ENCODE data around the gene SLX1A.
"Not testable (repeated sequence)": the region's sequence is repeated elsewhere in the genome, so short reads cannot be mapped to it uniquely, and the experiment has no call there.

SLX1A gene

DNA sequence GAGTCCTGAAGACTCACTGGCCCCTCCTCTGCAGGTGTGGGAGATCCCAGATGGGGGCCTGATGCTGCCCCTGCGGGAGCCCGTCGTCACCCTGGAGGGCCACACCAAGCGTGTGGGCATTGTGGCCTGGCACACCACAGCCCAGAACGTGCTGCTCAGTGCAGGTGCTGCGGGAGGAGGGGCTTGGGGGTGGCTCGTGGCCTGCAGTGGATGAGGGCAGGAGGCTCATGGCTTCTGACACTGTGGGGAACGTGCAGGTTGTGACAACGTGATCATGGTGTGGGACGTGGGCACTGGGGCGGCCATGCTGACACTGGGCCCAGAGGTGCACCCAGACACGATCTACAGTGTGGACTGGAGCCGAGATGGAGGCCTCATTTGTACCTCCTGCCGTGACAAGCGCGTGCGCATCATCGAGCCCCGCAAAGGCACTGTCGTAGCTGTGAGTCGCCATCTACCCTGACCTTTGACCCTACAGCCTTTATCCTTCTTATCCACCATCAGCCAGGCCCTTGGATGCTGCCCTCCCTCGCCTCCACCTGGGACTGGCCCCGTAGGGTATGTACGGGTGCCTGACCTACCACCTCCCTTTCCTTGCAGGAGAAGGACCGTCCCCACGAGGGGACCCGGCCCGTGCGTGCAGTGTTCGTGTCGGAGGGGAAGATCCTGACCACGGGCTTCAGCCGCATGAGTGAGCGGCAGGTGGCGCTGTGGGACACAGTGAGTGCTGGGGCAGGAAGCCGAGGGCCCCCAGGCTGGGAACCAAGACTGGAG lies 6.7 kb upstream of the SLX1A start:
- peak; percentile 89 to 92 (median 91) for DNase-seq
- ATAC-seq (replicated peaks): peak; percentile 25
- Mint-ChIP-seq H3K27me3 (no peaks in the 10 kb centered on the region), H3K36me3 (ENCODE audit: insufficient read depth) (peaks cover 63% of the 10 kb centered on the region), H3K4me3 (peak overlapping the region; percentile 93 to 98), H3K9me3 (no peaks in the 10 kb centered on the region), H3K27ac (peak overlapping the region; percentile 89 to 95), H3K4me1 (ENCODE audit: low read depth in 2 of 2) (peaks cover 28 to 39% of the 10 kb centered on the region in 2 donors)

DNA sequence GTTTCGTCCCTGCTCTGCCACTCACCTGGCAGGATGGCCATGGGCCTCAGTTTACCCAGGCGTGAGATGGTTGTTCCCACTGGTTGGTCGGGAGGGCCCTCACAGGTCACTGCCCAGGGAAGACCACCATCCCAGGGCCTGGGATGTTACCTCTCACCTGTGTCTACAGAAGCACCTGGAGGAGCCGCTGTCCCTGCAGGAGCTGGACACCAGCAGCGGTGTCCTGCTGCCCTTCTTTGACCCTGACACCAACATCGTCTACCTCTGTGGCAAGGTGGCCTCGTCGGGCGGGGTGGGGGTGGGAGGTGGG lies 6.2 kb upstream of the SLX1A start:
- Mint-ChIP-seq H3K27me3 (no peaks in the 10 kb centered on the region), H3K36me3 (ENCODE audit: insufficient read depth) (peaks cover 57% of the 10 kb centered on the region), H3K4me3 (peak overlapping the region; percentile 93 to 98), H3K27ac (peak overlapping the region; percentile 89 to 95), H3K4me1 (ENCODE audit: low read depth in 2 of 2) (peaks cover 23 to 34% of the 10 kb centered on the region in 2 donors), H3K9me3 (no peaks in the 10 kb centered on the region)
- ATAC-seq (replicated peaks): no peak
- no peak for DNase-seq

DNA sequence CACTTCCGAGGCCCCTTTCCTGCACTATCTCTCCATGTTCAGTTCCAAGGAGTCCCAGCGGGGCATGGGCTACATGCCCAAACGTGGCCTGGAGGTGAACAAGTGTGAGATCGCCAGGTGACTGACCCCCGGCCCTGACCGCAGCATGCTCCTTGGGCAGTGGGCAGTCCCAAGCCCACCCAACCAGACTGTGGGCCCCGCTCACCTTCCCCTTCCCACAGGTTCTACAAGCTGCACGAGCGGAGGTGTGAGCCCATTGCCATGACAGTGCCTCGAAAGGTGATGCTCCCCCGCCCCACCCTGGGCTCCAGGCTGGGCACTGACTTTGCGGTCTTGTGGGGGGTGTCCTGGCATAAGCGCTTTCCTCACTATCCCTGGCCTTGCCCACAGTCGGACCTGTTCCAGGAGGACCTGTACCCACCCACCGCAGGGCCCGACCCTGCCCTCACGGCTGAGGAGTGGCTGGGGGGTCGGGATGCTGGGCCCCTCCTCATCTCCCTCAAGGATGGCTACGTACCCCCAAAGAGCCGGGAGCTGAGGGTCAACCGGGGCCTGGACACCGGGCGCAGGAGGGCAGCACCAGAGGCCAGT lies 5.6 kb upstream of the SLX1A start:
- Mint-ChIP-seq H3K36me3 (ENCODE audit: insufficient read depth) (peaks cover 53% of the 10 kb centered on the region), H3K27me3 (no peaks in the 10 kb centered on the region), H3K4me1 (ENCODE audit: low read depth in 2 of 2) (peaks cover 23 to 30% of the 10 kb centered on the region in 2 donors), H3K4me3 (peak overlapping the region; percentile 38 to 93), H3K9me3 (no peaks in the 10 kb centered on the region), H3K27ac (peak overlapping the region; percentile 28 to 95)
- ATAC-seq (replicated peaks) (no peak), DNase-seq (no peak)

DNA sequence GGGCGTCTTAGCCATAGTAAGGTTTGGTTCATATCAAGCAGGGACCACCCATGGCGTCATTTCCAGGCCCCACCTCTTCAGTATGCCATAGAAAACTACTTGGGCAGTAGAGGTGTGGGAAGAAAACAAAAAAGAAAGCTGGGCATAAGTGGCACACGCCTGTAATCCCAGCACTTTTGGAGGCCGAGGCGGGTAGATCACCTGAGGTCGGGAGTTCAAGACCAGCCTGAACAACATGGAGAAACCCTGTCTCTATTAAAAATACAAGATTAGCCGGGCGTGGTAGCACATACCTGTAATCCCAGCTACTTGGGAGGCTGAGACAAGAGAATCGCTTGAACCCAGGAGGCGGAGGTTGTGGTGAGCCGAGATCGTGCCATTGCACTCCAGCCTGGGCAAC lies 2.5 kb upstream of the SLX1A start:
- H3K27ac Mint-ChIP-seq; ATAC-seq (replicated peaks); DNase-seq; H3K27me3 Mint-ChIP-seq; H3K4me3 Mint-ChIP-seq; H3K9me3 Mint-ChIP-seq: not testable (repeated sequence)
- peaks cover 23% of the 10 kb centered on the region for H3K36me3 Mint-ChIP-seq (ENCODE audit: insufficient read depth)
- peaks cover 10 to 15% of the 10 kb centered on the region in 2 donors for H3K4me1 Mint-ChIP-seq (ENCODE audit: low read depth in 2 of 2)

DNA sequence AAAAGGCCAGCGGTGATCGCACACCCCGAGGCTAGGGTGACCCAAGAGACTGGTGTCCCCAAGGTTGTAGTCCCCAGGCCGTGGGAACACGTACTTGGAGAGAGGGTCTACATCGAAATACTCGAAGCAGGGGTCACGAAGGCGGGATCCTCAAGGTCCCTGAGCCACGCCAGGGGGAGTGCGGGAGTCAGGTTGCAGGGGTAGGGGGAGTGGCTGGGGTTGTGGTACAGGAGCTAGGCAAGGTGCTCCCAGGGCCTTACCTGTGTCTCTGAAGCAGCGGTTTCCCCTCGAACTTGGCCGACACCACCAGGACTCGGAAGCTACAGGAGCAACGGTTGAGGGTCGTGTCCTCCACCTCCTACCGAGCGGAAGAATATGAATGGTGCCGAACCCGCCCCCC lies 577 bp upstream of the SLX1A start:
- not testable (repeated sequence) for H3K36me3 Mint-ChIP-seq (ENCODE audit: insufficient read depth); H3K4me3 Mint-ChIP-seq; H3K9me3 Mint-ChIP-seq; H3K27ac Mint-ChIP-seq; DNase-seq; H3K27me3 Mint-ChIP-seq; H3K4me1 Mint-ChIP-seq (ENCODE audit: low read depth in 2 of 2)
- peak; percentile 8 for ATAC-seq (replicated peaks)

DNA sequence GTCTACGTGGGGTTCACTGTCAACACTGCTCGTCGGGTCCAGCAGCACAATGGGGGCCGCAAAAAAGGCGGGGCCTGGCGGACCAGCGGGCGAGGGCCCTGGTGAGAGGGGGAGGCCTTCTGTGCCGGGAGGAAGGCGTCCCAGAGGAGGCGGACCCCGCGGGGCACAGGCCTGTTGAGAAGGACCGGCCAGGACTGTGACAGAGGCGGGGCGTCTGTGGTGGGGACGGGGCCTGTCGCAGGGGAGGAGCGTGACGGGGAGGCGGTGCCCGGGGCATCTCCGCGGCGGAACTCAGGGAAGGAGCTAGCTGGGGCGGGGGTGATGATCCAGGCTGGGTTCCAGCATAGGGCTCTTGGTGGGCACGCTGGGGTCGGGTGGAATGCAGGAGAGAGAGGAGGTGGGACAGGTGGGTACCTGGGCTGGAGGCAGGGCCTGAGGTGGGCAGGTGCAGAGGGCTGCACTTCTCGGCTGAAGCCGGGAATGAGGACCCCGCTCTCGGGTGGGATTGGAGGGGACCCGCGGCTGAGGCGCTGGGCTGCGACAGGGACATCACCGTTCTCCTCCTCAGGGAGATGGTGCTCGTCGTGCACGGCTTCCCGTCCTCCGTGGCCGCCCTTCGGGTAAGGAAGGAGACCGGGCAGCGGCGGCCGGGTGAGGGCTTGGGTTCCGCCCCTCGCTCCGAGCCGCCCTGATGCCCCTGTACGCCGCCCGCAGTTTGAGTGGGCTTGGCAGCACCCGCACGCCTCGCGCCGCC lies 674 bp downstream of the SLX1A start:
- ATAC-seq (replicated peaks) (peak; percentile 72), DNase-seq (peak in 1 of 3 experiments; percentile 27)
- H3K27ac Mint-ChIP-seq; H3K27me3 Mint-ChIP-seq; H3K4me1 Mint-ChIP-seq (ENCODE audit: low read depth in 2 of 2); H3K9me3 Mint-ChIP-seq; H3K4me3 Mint-ChIP-seq; H3K36me3 Mint-ChIP-seq (ENCODE audit: insufficient read depth): not testable (repeated sequence)

DNA sequence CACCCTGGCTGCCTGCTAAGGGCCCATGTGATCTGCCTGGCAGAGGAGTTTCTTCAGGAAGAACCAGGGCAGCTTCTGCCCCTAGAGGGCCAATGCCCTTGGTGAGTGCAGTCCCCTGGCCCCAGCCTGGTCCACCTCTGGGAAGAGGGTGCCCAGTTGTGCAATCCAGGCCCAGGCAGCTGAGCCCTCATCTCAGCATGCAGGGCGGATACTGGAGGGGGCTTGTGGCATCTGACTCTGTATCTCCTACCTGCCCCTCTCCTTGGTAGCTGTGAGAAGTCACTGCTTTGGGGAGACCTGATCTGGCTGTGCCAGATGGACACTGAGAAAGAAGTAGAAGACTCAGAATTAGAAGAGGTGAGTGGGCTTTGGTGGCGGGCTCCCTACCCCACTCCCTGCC lies 3.3 kb downstream of the SLX1A start:
- DNase-seq; H3K4me3 Mint-ChIP-seq; ATAC-seq (replicated peaks); H3K27me3 Mint-ChIP-seq; H3K9me3 Mint-ChIP-seq; H3K4me1 Mint-ChIP-seq (ENCODE audit: low read depth in 2 of 2); H3K36me3 Mint-ChIP-seq (ENCODE audit: insufficient read depth); H3K27ac Mint-ChIP-seq: not testable (repeated sequence)

DNA sequence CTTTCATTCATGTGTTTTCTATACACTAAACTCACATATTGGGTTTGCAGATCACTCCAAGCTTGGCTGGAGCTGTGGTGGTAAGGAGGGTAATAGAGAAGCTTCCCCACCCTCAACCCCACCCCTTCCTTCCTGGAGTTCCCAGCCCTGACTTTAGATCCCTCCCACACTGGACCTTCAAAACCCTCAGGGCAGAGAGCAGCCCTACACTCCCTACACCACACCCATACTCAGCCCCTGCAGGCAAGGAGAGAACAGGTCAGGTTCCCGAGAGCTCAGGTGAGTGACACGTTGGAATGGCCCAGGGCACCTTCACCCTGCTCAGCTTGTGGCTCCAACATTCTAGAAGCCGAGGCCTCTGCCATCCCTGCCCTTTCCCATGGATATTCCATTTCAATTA lies 5.4 kb downstream of the SLX1A start, which contains the start of gene SULT1A3:
SULT1A3 (plus strand) TSS at position 207 of the 400 bp plus-strand sequence. CDS start 1,474 bp downstream, outside the sequence.
- not testable (repeated sequence) for H3K27ac Mint-ChIP-seq; H3K27me3 Mint-ChIP-seq; DNase-seq; H3K36me3 Mint-ChIP-seq (ENCODE audit: insufficient read depth); H3K4me1 Mint-ChIP-seq (ENCODE audit: low read depth in 2 of 2); H3K9me3 Mint-ChIP-seq; ATAC-seq (replicated peaks); H3K4me3 Mint-ChIP-seq

DNA sequence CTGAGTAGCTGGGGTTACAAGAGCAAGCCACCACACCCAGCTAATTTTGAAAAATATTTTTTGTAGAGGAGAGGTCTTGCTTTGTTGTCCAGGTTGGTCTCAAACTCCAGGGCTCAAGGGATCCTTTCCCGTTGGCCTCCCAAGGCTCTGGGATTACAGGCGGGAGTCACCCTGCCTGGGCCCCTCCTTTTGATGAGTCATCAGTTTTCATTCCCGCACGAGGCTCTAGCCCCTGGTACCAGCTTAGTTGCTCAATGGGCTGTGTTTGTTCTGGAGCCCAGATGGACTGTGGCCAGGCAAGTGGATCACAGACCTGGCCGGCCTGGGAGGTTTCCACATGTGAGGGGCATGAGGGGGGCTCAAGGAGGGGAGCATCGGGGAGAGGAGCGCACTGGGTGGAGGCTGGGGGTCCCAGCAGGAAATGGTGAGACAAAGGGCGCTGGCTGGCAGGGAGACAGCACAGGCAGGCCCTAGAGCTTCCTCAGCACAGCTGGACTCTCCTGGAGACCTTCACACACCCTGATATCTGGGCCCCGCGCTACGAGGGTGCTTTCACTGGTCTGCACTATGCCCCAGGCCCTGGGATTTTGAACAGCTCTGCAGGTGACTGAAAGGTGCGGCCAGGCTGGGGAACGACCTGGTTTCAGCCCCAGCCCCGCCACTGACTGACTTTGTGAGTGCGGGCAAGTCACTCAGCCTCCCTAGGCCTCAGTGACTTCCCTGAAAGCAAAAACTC lies 6.1 kb downstream of the SLX1A start:
- ATAC-seq (replicated peaks); H3K27ac Mint-ChIP-seq; H3K36me3 Mint-ChIP-seq (ENCODE audit: insufficient read depth); H3K4me1 Mint-ChIP-seq (ENCODE audit: low read depth in 2 of 2); H3K9me3 Mint-ChIP-seq; DNase-seq; H3K4me3 Mint-ChIP-seq; H3K27me3 Mint-ChIP-seq: not testable (repeated sequence)

DNA sequence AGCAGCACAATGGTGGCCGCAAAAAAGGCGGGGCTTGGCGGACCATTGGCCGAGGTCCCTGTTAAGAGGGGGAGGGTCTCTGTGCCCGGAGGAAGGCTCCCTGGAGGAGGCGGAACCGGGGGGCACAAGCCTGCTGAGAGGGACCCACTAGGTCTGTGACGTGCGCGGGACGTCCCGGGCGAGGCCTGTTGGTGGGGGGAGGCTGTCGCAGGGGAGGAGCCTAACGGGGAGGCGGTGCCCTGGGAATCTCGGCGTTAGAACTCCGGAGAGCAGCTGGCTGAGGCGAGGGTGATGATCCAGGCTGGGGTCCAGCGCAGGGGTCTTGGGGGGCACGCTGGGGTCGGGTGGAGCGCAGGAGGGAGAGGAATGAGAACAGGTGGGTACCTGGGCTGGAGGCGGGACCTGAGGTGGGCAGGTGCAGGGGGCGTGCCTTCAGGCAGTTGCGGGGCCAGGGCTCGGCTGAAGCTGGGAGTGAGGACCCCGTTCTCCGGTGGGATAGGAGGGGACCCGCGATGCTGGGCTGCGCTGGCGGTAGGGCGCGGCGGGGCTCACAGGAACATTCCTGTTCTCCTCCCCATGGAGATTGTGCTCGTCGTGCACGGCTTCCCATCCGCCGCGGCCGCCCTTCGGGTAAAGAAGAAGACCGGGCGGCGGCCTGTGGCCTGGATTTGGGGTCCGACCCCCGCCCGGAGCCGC lies 12.0 kb downstream of the SLX1A start:
- H3K27ac Mint-ChIP-seq; H3K27me3 Mint-ChIP-seq; H3K9me3 Mint-ChIP-seq; H3K36me3 Mint-ChIP-seq (ENCODE audit: insufficient read depth); H3K4me1 Mint-ChIP-seq (ENCODE audit: low read depth in 2 of 2); H3K4me3 Mint-ChIP-seq: not testable (repeated sequence)
- ATAC-seq (replicated peaks) (peak; percentile 57), DNase-seq (peak in 2 of 3 experiments; percentile 1 to 8)

DNA sequence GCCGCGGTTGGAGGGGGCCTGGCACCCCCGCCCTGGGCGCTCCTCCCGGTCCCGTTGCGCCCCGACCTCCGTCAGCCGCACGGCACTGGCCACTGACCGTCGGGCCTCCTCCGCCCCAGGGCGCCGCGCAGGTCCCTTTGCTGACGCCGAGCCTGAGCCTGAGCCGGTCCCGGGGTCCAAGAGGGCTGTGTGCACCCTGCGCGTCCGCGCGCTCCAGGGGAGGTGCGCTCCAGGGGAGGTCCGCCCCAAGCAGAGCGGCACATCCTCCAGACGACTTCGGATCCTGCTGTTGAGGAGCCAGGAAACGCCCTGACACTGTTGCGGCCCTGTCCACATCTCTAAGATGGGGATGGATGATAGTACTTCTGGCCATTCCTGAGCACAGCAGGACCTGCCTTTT lies 12.6 kb downstream of the SLX1A start:
- not testable (repeated sequence) for H3K27ac Mint-ChIP-seq; H3K4me3 Mint-ChIP-seq; H3K36me3 Mint-ChIP-seq (ENCODE audit: insufficient read depth); DNase-seq; H3K4me1 Mint-ChIP-seq (ENCODE audit: low read depth in 2 of 2); H3K9me3 Mint-ChIP-seq; H3K27me3 Mint-ChIP-seq
- peak; percentile 55 for ATAC-seq (replicated peaks)

DNA sequence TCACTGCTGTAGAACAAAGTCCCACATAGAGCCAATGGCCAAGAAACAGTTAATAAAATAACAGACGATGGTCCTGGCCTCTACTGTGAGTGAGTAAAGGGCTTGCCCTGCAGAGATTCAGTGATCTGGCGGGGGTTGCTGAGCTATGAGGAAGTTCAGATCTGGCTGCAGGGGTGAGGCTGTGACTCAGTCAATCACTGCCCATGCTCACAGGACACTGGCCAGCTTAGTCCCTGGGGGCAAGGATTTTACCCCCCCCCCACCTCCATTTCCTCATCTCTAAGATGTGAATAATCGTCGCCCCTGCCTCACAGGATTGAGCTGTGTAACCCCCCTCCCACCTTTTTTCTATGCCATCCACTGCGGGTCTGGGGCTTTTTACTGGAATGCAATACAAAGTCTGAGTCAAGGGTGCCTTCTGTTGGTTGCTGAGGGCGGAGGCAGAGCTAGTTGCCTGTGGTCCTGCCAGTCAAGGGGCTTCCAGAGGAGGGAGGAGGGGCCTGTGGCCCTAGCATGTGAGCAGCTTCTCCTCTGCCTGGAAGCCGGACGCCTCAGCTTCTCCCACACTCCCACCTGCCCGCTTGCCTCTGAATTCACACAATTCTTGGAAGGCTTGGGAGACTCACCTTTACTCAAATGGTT lies 13.5 kb downstream of the SLX1A start:
- not testable (repeated sequence) for H3K9me3 Mint-ChIP-seq; H3K36me3 Mint-ChIP-seq (ENCODE audit: insufficient read depth); H3K4me3 Mint-ChIP-seq; H3K4me1 Mint-ChIP-seq (ENCODE audit: low read depth in 2 of 2); DNase-seq; H3K27ac Mint-ChIP-seq; H3K27me3 Mint-ChIP-seq; ATAC-seq (replicated peaks)
